ENCODE results near the gene GPR160. TPM values are rescaled to one million over a fixed set of nuclear protein-coding genes. Genes with fewer than 3 reads are reported as not detected.

The GPR160 gene
- total RNA-seq (2014; rRNA removed; shearing (Covaris generic)): 15.4 and 33.1 TPM in 2 replicates

- DNase-seq: peak; percentile 92
Measured at GRCh38 chr3:170037463-170038433, at the start of gene GPR160. Gene GPR160 (plus strand): TSS chr3:170037995. CDS start chr3:170083973, 45,978 bp downstream.

DNA sequence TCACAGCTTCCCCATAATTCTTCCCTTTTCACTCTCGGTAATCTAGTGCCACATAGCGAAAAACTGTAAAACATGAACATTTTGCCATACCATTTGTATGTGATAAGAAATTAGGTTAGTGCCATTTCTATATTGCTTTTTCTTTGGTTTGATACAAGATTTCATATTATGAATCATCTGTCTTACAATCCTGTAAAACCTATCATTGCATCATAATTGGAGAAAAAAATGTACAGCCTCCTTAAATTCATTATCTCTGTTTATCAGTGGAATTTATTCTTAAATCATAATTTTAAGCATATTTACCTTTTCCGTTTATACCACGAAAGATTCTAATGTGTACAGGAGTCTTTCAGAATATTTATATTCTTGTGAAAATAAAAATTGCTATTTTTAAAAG lies 47.4 kb upstream of the GPR160 start:
- H3K36me3 ChIP-seq (replicated peaks; ENCODE audit: control insufficient read depth, insufficient read depth, low read length): peaks cover 5% of the 10 kb centered on the region
- no peaks in the 10 kb centered on the region for H3K27me3 ChIP-seq (ENCODE audit: control insufficient read depth, insufficient read depth, low read length)
- DNase-seq: no peak
- H3K4me3 ChIP-seq (ENCODE audit: insufficient read depth, low read depth, low read length): no peak overlapping the region

More at GRCh38 chr3:170037463-170038433, at the start of gene GPR160:
- H3K4me3 ChIP-seq (ENCODE audit: insufficient read depth, low read depth, low read length): peak within 1 kb of the TSS; percentile 71
- no peaks in the 10 kb centered on the region for H3K36me3 ChIP-seq (replicated peaks; ENCODE audit: control insufficient read depth, insufficient read depth, low read length)
- peaks cover 4% of the 10 kb centered on the region for H3K27me3 ChIP-seq (ENCODE audit: control insufficient read depth, insufficient read depth, low read length)

- Histone ChIP-seq H3K36me3 (replicated peaks; ENCODE audit: control insufficient read depth, insufficient read depth, low read length) (peaks cover 3% of the 10 kb centered on the region), H3K27me3 (ENCODE audit: control insufficient read depth, insufficient read depth, low read length) (no peaks in the 10 kb centered on the region), H3K4me3 (ENCODE audit: insufficient read depth, low read depth, low read length) (no peak overlapping the region)
- DNase-seq: no peak
Measured at GRCh38 chr3:169992156-169992555, 45.6 kb upstream of the GPR160 start.

- H3K27me3 ChIP-seq (ENCODE audit: control insufficient read depth, insufficient read depth, low read length): no peaks in the 10 kb centered on the region
- no peak for DNase-seq
- no peak overlapping the region for H3K4me3 ChIP-seq (ENCODE audit: insufficient read depth, low read depth, low read length)
- peaks cover 3% of the 10 kb centered on the region for H3K36me3 ChIP-seq (replicated peaks; ENCODE audit: control insufficient read depth, insufficient read depth, low read length)
Measured at GRCh38 chr3:169992781-169993180, 45.0 kb upstream of the GPR160 start.

DNA sequence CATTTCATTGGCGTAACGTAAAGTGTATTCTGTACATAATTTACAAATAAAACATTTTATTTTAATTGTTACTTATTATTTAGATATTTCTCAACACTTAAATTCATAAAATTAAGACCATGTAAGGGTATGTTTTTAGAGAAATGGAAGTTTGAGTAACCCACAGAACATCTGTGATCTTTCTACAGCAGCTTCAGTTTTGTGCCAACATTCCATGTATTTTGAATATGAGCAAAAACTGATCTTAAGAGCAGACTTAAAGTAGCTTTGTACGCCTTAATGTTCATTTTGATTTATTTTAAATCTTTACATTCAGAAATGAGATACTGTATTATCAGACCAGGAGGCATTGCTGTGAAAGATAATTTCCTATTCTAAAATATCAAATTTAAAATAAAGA lies 44.0 kb upstream of the GPR160 start:
- Histone ChIP-seq H3K27me3 (ENCODE audit: control insufficient read depth, insufficient read depth, low read length) (no peaks in the 10 kb centered on the region), H3K4me3 (ENCODE audit: insufficient read depth, low read depth, low read length) (no peak overlapping the region), H3K36me3 (replicated peaks; ENCODE audit: control insufficient read depth, insufficient read depth, low read length) (peaks cover 3% of the 10 kb centered on the region)
- no peak for DNase-seq

DNA sequence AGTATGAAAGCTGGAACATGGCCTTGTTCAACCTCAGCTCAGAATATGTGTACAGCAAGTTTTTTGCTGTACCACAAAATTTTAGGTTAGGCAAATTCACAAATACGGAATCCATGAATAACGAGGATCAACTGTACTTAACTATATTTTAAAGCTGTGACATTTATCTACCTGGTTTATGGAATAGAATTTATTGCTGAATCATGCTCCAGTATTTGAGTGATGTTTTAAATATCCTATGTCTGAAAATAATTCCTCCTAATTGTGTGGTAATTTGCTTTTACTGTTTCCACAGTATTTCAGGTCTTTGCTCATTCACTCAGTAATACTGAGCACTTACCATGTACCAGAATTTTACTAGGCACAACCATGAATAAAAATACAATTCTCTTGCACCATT lies 41.7 kb upstream of the GPR160 start:
- H3K27me3 ChIP-seq (ENCODE audit: control insufficient read depth, insufficient read depth, low read length): no peaks in the 10 kb centered on the region
- DNase-seq: no peak
- no peak overlapping the region for H3K4me3 ChIP-seq (ENCODE audit: insufficient read depth, low read depth, low read length)

GRCh38 chr3:169998668-169999131 lies 39.1 kb upstream of the GPR160 start:
- H3K4me3 ChIP-seq (ENCODE audit: insufficient read depth, low read depth, low read length): no peak overlapping the region
- H3K36me3 ChIP-seq (replicated peaks; ENCODE audit: control insufficient read depth, insufficient read depth, low read length): no peaks in the 10 kb centered on the region
- no peaks in the 10 kb centered on the region for H3K27me3 ChIP-seq (ENCODE audit: control insufficient read depth, insufficient read depth, low read length)
- no peak for DNase-seq

More for the DNA sequence above, 41.7 kb upstream of the GPR160 start:
- H3K36me3 ChIP-seq (replicated peaks; ENCODE audit: control insufficient read depth, insufficient read depth, low read length): peaks cover 3% of the 10 kb centered on the region; the same call in 1 of the 2 replicates

DNA sequence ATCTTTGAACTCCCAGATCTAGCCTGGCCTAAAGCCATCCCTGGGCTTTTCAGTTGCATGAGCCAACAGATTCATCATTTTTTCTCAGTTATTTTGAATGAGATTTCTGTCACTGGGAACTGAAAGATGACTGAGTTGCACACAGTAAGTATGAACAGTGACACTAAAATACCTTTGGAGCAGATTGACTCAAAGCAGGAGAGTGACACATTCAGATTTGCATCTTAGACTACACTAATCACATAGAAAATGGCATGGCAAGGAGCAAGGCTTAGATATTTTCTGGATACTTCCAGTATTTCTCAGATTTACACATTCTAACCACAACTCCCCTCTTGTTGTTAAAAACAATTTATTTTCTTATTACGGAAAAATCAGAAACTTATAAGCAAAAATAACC lies 38.4 kb upstream of the GPR160 start:
- no peaks in the 10 kb centered on the region for H3K36me3 ChIP-seq (replicated peaks; ENCODE audit: control insufficient read depth, insufficient read depth, low read length)
- H3K27me3 ChIP-seq (ENCODE audit: control insufficient read depth, insufficient read depth, low read length): no peaks in the 10 kb centered on the region
- no peak overlapping the region for H3K4me3 ChIP-seq (ENCODE audit: insufficient read depth, low read depth, low read length)
- DNase-seq: no peak

DNA sequence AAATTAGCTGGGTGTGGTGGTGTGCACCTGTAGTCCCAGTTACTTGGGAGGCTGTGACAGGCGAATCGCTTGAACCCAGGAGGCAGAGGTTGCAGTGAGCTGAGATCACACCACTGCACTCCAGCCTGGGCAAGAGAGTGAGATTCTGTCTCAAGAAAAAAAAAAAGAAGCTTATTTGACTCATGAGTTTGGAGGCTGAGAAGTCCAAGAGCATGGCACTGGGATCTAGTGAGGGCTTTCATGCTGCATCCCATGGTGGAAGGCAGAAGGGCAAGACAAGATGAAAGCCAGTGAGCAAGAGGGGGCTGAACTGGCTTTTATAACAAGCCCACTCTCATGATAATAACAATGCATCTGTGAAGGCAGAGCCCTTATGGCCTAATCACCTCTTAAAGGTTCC lies 37.7 kb upstream of the GPR160 start:
- no peak for DNase-seq
- Histone ChIP-seq H3K4me3 (ENCODE audit: insufficient read depth, low read depth, low read length) (no peak overlapping the region), H3K36me3 (replicated peaks; ENCODE audit: control insufficient read depth, insufficient read depth, low read length) (no peaks in the 10 kb centered on the region), H3K27me3 (ENCODE audit: control insufficient read depth, insufficient read depth, low read length) (no peaks in the 10 kb centered on the region)

- H3K27me3 ChIP-seq (ENCODE audit: control insufficient read depth, insufficient read depth, low read length): no peaks in the 10 kb centered on the region
- H3K4me3 ChIP-seq (ENCODE audit: insufficient read depth, low read depth, low read length): no peak overlapping the region
- H3K36me3 ChIP-seq (replicated peaks; ENCODE audit: control insufficient read depth, insufficient read depth, low read length): no peaks in the 10 kb centered on the region
- DNase-seq: no peak
Measured at GRCh38 chr3:170002231-170002630, 35.6 kb upstream of the GPR160 start.

DNA sequence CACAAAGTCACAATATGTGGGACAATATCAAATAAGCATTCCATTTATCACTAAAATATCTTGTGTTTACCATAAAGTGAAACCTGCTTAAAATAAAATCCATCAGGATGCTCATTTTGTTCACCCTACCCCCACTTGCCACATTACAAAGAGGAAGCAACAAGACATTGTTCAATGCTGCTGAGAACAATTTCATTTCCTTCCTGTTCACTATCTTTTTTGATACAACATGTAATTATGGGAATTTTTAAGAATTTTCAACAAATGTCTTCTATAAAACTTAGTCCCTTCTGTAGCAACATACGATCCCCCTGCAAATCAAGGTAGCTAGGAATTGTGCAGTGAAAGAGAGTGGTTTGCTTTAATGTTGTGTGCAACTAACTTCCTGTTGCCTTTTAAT lies 34.9 kb upstream of the GPR160 start:
- Histone ChIP-seq H3K4me3 (ENCODE audit: insufficient read depth, low read depth, low read length) (no peak overlapping the region), H3K27me3 (ENCODE audit: control insufficient read depth, insufficient read depth, low read length) (no peaks in the 10 kb centered on the region), H3K36me3 (replicated peaks; ENCODE audit: control insufficient read depth, insufficient read depth, low read length) (no peaks in the 10 kb centered on the region)
- DNase-seq: no peak

DNA sequence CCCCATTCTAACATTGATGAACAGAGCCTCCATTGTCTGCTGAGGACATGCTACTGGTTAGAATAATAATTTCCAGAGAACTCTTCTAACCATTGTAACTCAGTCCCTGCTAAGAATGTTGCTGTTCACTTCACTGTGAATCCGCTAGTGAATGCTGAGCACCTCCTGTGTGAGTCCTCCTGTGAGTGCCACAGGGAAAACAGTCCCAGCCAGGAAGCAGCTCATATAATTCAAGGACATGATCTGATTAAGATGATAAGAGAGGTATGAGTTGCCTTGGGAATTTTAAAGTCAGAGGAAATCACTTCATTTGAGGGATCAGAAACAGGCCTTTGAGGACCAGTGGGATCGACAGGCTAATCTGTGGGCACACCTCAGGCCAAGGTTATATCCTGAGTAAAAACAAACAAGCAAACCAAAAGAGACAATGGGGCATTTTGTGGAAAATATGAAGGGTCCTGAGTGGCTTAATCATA lies 33.9 kb upstream of the GPR160 start:
- no peak for DNase-seq
- Histone ChIP-seq H3K4me3 (ENCODE audit: insufficient read depth, low read depth, low read length) (no peak overlapping the region), H3K36me3 (replicated peaks; ENCODE audit: control insufficient read depth, insufficient read depth, low read length) (no peaks in the 10 kb centered on the region)

GRCh38 chr3:170007031-170007663 lies 30.6 kb upstream of the GPR160 start:
- no peak for DNase-seq
- Histone ChIP-seq H3K27me3 (ENCODE audit: control insufficient read depth, insufficient read depth, low read length) (no peaks in the 10 kb centered on the region), H3K4me3 (ENCODE audit: insufficient read depth, low read depth, low read length) (no peak overlapping the region), H3K36me3 (replicated peaks; ENCODE audit: control insufficient read depth, insufficient read depth, low read length) (no peaks in the 10 kb centered on the region)

More for the DNA sequence above, 33.9 kb upstream of the GPR160 start:
- no peaks in the 10 kb centered on the region for H3K27me3 ChIP-seq (ENCODE audit: control insufficient read depth, insufficient read depth, low read length)

DNA sequence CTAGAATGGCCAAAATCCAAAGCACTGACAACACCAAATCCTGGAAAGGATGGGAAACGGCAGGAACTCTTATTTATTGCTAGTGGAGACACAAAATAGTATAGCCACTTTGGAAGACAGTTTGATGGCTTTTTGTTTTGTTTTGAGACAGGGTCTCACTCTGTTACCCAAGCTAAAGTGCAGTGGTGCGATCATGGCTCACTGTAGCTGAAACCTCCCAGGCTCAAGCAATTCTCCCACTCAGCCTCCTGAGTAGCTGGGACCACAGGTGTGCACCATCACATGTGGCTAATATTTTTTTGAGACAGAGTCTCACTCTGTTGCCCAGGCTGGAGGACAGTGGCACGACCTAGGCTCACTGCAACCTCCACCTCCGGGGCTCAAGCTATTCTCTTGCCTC lies 27.3 kb upstream of the GPR160 start:
- no peaks in the 10 kb centered on the region for H3K27me3 ChIP-seq (ENCODE audit: control insufficient read depth, insufficient read depth, low read length)
- no peaks in the 10 kb centered on the region for H3K36me3 ChIP-seq (replicated peaks; ENCODE audit: control insufficient read depth, insufficient read depth, low read length)
- no peak overlapping the region for H3K4me3 ChIP-seq (ENCODE audit: insufficient read depth, low read depth, low read length)
- no peak for DNase-seq

Data from H7 (cell line).